GM12892 (cell line): Measurements from ENCODE around the gene KMT2C.

Experiments
- POLR2A ChIP-seq: IDR thresholded peaks from 2 replicates; pipeline ENCODE4 v1.6.1; 2011; ENCODE audit warnings: low read depth, low read length, control low read depth
- POLR2AphosphoS5 ChIP-seq: IDR thresholded peaks from 2 replicates; pipeline ENCODE4 v1.6.1; 2011; ENCODE audit warnings: low read depth, low read length, control low read depth
- TAF1 ChIP-seq: IDR thresholded peaks from 2 replicates; pipeline ENCODE4 v1.6.1; 2011; ENCODE audit warnings: low read depth, mild to moderate bottlenecking, control low read depth, low read length, borderline replicate concordance

- TF ChIP-seq POLR2A = no peak
- TF ChIP-seq POLR2AphosphoS5 = no peak
- TF ChIP-seq TAF1 = no peak
These were observed 99.8 kb downstream of the KMT2C start for GRCh38 chr7:152335900-152336571.
